ENCODE results near the gene ATP2B2.

DNA sequence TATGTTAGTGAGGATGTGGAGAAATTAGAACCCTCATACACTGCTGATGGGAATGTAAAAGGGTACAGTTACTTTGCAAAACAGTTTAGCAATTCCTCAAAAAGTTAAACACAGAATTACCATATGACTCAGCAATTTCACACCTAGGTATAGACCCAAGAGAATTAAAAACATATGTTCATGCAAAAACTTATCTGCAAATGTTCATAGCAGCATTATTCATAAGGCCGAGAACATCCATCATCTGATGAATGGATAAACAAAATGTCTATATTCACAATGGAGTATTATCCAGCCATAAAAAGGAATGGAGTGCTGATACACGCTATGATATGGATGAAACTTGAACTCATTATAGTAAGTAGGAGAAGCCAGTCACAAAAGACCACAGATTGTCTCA is 194.8 kb downstream of the ATP2B2 start:
- no peak for TF ChIP-seq EZH2phosphoT487 (IDR thresholded peaks at IDR 0.05; ENCODE audit: low read depth)
- TF ChIP-seq, protein P1, sequence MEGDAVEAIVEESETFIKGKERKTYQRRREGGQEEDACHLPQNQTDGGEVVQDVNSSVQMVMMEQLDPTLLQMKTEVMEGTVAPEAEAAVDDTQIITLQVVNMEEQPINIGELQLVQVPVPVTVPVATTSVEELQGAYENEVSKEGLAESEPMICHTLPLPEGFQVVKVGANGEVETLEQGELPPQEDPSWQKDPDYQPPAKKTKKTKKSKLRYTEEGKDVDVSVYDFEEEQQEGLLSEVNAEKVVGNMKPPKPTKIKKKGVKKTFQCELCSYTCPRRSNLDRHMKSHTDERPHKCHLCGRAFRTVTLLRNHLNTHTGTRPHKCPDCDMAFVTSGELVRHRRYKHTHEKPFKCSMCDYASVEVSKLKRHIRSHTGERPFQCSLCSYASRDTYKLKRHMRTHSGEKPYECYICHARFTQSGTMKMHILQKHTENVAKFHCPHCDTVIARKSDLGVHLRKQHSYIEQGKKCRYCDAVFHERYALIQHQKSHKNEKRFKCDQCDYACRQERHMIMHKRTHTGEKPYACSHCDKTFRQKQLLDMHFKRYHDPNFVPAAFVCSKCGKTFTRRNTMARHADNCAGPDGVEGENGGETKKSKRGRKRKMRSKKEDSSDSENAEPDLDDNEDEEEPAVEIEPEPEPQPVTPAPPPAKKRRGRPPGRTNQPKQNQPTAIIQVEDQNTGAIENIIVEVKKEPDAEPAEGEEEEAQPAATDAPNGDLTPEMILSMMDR (IDR thresholded peaks at IDR 0.05; ENCODE audit: low read depth, low read length), result no peak
